Ascending aorta (tissue), 2 donors: ENCODE results near the gene PLA2G4E. TPM values are rescaled to one million over a fixed set of nuclear protein-coding genes. Genes with fewer than 3 reads are reported as not detected.

Source experiments
- DNase-seq, 2 donors: peaks; one replicate each; pipeline ENCODE4 v3.0.0-alpha.2; 2019; ENCODE audit warnings: low spot score in 2 of 2
- H3K27ac ChIP-seq, 2 donors: fragments of 200-600 bp; sonication (generic); one replicate each; pipeline ENCODE4 v1.5.1; 2016 to 2017; ENCODE audit warnings: mild to moderate bottlenecking in 1 of 2
- H3K27me3 ChIP-seq: fragments of 200-600 bp; sonication (generic); one replicate; pipeline ENCODE4 v1.5.1; 2017
- H3K36me3 ChIP-seq, 2 donors: fragments of 200-600 bp; sonication (generic); one replicate each; pipeline ENCODE4 v1.5.1; 2016
- H3K4me1 ChIP-seq, 2 donors: fragments of 200-600 bp; sonication (generic); one replicate each; pipeline ENCODE4 v1.5.1; 2016 to 2017; ENCODE audit warnings: mild to moderate bottlenecking in 1 of 2
- H3K4me3 ChIP-seq, 2 donors: fragments of 200-600 bp; sonication (generic); one replicate each; pipeline ENCODE4 v1.5.1; 2016 to 2017; ENCODE audit warnings: mild to moderate bottlenecking in 1 of 2
- H3K9me3 ChIP-seq, 2 donors: fragments of 200-600 bp; sonication (generic); one replicate each; pipeline ENCODE4 v1.5.1; 2016
- intact Hi-C: fragments of 100-400 bp; cut with DNase I; formaldehyde crosslinking; loops from one replicate; pipeline ENCODE4 v1.15.1; 2023
- total RNA-seq: library from RNA; depleted of rRNA; stranded (reverse); fragments of >200 nt; gene quantifications from one replicate; pipeline ENCODE4 v1.1.0, GENCODE V29; 2016
- TF ChIP-seq, protein P1 (sequence below), 3 experiments: fragments of 200-600 bp in 2 of 3; fragments of 450-650 bp in 1 of 3; sonication (generic) in 2 of 3; IDR thresholded peaks; one replicate each; pipeline ENCODE4 v1.5.1; 2016 to 2019; ENCODE audit warnings: antibody characterized with exemption in 3 of 3, mild to moderate bottlenecking in 1 of 3, moderate library complexity in 1 of 3

Gene PLA2G4E
- total RNA-seq, 1 donor from 2014 or later, result not detected

DNA sequence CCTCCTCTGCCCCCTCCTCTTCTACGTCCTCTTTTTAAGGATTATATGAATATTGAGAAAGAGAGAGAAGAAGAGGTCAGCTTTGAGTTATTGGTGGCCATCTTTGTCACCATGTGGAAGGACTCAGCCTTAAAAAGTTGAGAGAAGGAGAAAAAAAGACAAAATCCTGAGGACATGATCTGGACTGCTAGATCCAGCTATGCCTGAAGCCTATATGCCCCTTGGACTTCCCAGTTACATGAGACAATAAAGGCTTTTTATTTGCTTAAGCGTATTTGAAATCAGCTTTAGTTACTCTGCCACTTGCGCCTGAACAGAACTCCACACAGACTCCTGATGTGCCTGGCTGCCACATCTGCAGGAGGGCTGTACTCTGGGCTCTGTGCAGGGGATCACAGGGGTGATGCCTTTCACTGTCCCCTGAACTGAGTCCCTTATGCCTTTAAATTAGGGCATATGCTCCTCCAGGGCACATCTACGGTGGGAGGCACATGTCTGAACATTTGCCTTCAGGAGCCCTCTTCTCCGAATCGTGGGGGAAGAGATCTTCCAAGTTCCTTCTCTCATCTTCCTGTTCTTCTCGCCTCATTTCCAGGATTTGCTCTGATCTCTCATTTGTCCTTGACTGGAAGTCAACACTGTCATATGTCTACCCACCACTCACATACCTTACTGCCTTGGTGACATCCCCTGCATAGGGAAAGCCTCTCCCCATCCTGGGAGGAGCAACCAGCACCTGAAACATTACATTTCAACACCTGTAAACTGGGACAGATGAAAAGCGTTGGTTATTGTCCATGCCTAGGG lies 14.0 kb upstream of the PLA2G4E start:
- H3K4me3 ChIP-seq, result no peak overlapping the region
- no peaks in the 10 kb centered on the region for H3K36me3 ChIP-seq
- TF ChIP-seq, protein P1, sequence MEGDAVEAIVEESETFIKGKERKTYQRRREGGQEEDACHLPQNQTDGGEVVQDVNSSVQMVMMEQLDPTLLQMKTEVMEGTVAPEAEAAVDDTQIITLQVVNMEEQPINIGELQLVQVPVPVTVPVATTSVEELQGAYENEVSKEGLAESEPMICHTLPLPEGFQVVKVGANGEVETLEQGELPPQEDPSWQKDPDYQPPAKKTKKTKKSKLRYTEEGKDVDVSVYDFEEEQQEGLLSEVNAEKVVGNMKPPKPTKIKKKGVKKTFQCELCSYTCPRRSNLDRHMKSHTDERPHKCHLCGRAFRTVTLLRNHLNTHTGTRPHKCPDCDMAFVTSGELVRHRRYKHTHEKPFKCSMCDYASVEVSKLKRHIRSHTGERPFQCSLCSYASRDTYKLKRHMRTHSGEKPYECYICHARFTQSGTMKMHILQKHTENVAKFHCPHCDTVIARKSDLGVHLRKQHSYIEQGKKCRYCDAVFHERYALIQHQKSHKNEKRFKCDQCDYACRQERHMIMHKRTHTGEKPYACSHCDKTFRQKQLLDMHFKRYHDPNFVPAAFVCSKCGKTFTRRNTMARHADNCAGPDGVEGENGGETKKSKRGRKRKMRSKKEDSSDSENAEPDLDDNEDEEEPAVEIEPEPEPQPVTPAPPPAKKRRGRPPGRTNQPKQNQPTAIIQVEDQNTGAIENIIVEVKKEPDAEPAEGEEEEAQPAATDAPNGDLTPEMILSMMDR (IDR thresholded peaks at IDR 0.05), result no peak
- H3K9me3 ChIP-seq, result no peaks in the 10 kb centered on the region
- no peaks in the 10 kb centered on the region for H3K27me3 ChIP-seq
- intact Hi-C loops, result no loop called here
- no peak overlapping the region for H3K27ac ChIP-seq
- DNase-seq, result no peak
- H3K4me1 ChIP-seq, result no peaks in the 10 kb centered on the region

DNA sequence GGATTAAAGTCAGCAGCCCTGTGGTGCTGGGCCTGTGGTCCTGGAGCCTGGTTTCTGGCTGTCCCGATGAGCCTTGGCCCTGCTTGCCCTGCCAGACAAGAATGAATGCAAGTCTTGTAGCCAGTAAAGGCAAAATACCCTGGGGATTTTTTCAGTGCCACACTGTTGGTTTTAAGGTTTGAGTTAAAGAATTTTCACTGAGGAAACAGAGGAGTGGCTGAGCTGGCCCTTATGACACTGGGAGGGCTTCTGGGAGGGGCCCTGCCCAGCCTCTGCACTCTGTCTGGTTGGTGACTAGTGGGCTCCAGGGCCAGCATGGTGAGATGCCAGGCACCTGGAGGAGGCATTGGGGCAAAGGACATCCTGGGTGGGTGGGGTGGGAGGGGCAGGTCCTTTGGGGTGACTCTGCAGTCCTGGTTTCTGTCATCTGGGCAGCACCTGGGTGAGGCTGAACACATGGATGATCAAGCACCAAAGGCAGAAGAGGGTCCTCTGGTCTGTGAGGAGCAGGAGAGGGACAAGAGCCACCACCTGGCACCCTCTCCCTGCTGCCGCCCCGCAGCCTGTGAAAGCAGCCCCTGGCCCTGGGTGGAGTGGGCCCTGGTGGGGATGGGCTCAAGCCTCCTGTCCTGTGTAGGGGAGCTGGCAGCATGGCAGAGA lies 12.5 kb upstream of the PLA2G4E start:
- TF ChIP-seq, protein P1 (IDR thresholded peaks at IDR 0.05), result no peak
- Histone ChIP-seq H3K4me1 (no peaks in the 10 kb centered on the region), H3K36me3 (no peaks in the 10 kb centered on the region), H3K27ac (no peak overlapping the region), H3K27me3 (no peaks in the 10 kb centered on the region), H3K9me3 (no peaks in the 10 kb centered on the region), H3K4me3 (no peak overlapping the region)
- peak in 1 of 2 donors; percentile 22 for DNase-seq
- intact Hi-C loops, result no loop called here

DNA sequence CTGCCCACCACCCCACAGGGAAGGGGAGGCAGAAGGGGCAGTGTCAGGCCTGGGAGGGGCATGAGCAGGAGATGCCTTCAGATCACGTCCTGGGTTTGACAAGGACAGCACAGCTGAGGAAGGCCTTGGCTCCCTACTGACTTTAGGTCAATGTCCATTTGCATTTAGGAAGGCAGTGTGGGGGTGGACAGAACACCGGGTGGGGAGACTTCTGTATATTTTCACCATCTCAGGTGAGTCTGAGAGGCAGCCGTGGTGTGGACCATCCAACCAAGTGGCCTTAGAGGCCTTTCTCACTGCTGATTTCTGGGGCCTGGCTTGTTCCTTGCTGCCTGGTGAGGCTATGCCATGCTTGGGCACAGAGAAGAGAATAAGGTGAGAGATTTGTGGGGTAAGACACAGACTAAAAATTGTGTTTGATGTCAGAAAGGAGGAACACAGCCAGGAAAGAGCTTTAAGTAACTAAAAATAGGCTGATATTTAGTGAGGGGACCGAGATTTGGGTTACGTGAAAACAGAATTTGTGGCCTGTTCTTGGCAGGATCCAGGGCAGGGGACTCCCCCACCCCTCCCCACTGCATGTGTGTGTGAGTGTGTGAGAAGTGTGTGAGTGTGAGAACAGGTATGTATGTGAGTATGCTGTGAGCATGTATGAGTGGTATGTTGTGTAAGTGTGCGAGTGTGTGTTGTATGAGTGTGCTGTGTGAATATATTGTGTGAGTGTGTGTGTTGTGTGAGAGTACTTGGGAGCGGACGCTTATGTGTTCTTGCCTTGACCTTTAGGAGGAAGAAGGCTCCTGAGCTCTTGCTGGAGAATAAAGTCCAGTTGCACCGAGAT lies 11.8 kb upstream of the PLA2G4E start:
- no peak overlapping the region for H3K27ac ChIP-seq
- H3K9me3 ChIP-seq, result no peaks in the 10 kb centered on the region
- H3K4me3 ChIP-seq, result no peak overlapping the region
- no peaks in the 10 kb centered on the region for H3K27me3 ChIP-seq
- intact Hi-C loops, result no loop called here
- DNase-seq, result peak in 1 of 2 donors; percentile 30
- H3K4me1 ChIP-seq, result no peaks in the 10 kb centered on the region
- H3K36me3 ChIP-seq, result no peaks in the 10 kb centered on the region
- TF ChIP-seq, protein P1 (IDR thresholded peaks at IDR 0.05), result no peak

DNA sequence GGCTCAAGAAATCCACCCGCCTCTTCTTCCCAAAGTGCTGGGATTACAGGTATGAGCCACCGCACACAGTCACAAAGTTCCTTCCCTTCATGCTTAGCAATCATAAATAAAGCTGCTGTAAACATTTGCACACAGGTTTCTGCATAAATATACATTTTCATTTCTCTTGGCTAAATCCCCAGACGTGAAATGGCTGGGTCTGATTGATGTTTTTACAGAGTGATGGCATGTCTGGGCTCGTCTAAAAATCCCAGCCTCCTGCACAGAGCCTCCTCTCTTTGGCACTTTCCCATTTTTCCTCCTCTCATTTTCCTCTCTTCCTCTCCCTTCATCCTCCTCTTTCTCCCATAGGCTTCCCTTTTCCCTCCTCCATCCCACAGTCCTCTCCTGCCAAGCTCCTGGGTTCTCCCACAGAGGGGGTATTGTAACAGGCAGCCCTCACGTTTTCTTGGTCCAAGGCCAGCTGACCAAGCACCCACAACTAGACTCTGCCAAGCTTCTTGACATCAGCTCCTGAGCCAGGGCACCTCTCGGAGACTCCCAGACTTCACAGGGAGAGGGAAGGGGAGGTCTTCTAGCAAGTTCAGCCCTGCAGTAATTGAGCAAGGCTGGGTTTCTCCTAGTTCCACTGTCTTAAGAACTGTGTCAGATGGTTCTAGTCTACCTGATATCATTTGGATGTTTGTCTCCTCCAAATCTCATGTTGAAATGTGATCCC lies 10.5 kb upstream of the PLA2G4E start:
- no peaks in the 10 kb centered on the region for H3K9me3 ChIP-seq
- H3K27ac ChIP-seq, result no peak overlapping the region
- H3K4me1 ChIP-seq, result no peaks in the 10 kb centered on the region
- H3K36me3 ChIP-seq, result no peaks in the 10 kb centered on the region
- TF ChIP-seq, protein P1 (IDR thresholded peaks at IDR 0.05), result no peak
- intact Hi-C loops, result no loop called here
- peak in 1 of 2 donors; percentile 33 for DNase-seq
- H3K4me3 ChIP-seq, result no peak overlapping the region
- H3K27me3 ChIP-seq, result no peaks in the 10 kb centered on the region

DNA sequence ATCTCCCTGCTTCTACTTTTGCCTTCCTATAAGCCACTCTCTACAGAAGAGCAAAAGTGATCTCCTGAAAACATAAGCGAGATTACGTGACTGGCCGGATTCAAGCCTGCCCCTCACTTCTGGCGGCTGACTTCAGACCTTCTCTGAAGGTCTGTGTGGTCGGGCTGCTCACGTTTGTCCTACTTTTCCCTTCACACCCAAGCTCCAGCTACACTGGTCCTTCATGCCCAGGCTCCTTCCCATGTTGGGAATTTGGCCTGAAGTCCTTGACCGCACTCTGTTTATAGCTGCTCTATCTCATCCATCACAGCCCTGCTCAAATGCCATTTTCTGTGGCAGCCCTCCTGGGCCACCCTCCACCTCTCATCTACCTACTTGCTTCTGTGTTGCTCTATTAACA lies 6.7 kb upstream of the PLA2G4E start:
- Histone ChIP-seq H3K4me1 (no peaks in the 10 kb centered on the region), H3K27me3 (no peaks in the 10 kb centered on the region), H3K9me3 (no peaks in the 10 kb centered on the region), H3K4me3 (no peak overlapping the region), H3K27ac (no peak overlapping the region), H3K36me3 (no peaks in the 10 kb centered on the region)
- DNase-seq, result no peak
- TF ChIP-seq, protein P1 (IDR thresholded peaks at IDR 0.05), result no peak
- intact Hi-C loops, result no loop called here
